ENCODE data around the gene ADAMTS12. TPM values are rescaled to one million over a fixed set of nuclear protein-coding genes. Genes with fewer than 3 reads are reported as not detected.

Gene ADAMTS12
- polyA plus RNA-seq, 1 donor from 2014 or later = 0.07 TPM

DNA sequence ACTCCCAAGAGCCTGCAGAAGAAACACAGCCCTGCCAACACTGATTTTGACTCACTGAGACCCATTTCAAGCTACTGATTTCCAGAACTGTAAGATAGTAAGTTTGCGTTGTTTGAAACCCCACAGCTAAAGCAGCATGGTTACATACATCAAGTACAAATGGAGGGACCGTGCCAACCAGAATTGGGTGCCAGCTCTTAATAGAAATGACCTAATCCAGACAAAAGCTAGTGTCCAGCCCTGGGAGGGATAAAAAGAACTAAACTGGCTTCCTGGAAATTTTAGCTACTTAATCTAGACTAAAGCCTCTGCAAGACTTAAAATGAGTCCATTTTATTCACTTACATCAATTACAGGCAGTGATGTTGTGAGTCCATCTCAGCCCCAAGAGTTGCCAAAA is 122.6 kb downstream of the ADAMTS12 start:
- no peak overlapping the region for H3K9ac ChIP-seq (ENCODE audit: low read length)
- H3K9me2 ChIP-seq (ENCODE audit: insufficient read depth, low read length) = no peaks in the 10 kb centered on the region
- H3F3A ChIP-seq (ENCODE audit: insufficient read depth, low read length, poor library complexity, severe bottlenecking) = no peaks in the 10 kb centered on the region
- TF ChIP-seq SMC3 (conservative IDR thresholded peaks at IDR 0.05; ENCODE audit: poor library complexity) (no peak), POLR2AphosphoS5 (IDR thresholded peaks at IDR 0.05) (no peak), RAD21 (conservative IDR thresholded peaks at IDR 0.05) (no peak), TAF1 (IDR thresholded peaks at IDR 0.05; ENCODE audit: low read depth) (no peak), EP300 (conservative IDR thresholded peaks at IDR 0.05; ENCODE audit: poor library complexity, severe bottlenecking) (no peak), REST (IDR thresholded peaks at IDR 0.05; ENCODE audit: borderline replicate concordance) (no peak), CTCF (IDR thresholded peaks at IDR 0.05; ENCODE audit: poor library complexity, severe bottlenecking) (no peak), MXI1 (conservative IDR thresholded peaks at IDR 0.05; ENCODE audit: poor library complexity, severe bottlenecking) (no peak), EZH2 (IDR thresholded peaks at IDR 0.05; ENCODE audit: borderline replicate concordance, insufficient read depth, low read length, poor library complexity, severe bottlenecking) (no peak)
- no peak overlapping the region for H2AFZ ChIP-seq (ENCODE audit: low read depth, low read length)
- no peak overlapping the region for H3K4me3 ChIP-seq (ENCODE audit: low read length)
- H3K27me3 ChIP-seq (ENCODE audit: insufficient read depth, low read depth, low read length) = no peaks in the 10 kb centered on the region
- H3K9me3 ChIP-seq (ENCODE audit: low read length) = no peaks in the 10 kb centered on the region
- no peaks in the 10 kb centered on the region for H4K20me1 ChIP-seq (ENCODE audit: insufficient read depth)
- H3K4me2 ChIP-seq (ENCODE audit: low read length) = no peak overlapping the region
- no peaks in the 10 kb centered on the region for H3K79me2 ChIP-seq (replicated peaks; ENCODE audit: insufficient read depth, low read length)
- no peak overlapping the region for H3K27ac ChIP-seq (ENCODE audit: low read length)
- H3K36me3 ChIP-seq (ENCODE audit: insufficient read depth, low read length) = no peaks in the 10 kb centered on the region

DNA sequence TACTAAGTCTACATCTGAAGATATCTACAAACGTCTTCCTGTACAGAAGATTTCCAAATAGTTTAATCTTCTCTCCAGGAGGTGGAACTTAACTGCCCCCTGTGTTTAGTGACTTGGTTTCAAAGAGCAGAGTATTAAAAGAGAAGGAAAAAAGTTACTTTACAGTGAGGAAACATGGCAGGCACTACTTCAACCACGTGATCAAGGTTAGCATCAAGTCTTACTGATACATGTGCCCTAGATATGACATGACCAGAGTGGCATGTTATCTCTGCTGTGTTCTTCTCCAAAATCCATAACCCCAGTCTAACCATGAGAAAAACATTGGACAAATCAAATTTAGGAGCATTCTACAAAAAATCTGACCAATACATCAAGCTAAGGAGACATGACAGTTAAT is 125.8 kb downstream of the ADAMTS12 start:
- Histone ChIP-seq H3K4me3 (ENCODE audit: low read length) (no peak overlapping the region), H3K4me2 (ENCODE audit: low read length) (no peak overlapping the region), H4K20me1 (ENCODE audit: insufficient read depth) (no peaks in the 10 kb centered on the region), H3F3A (ENCODE audit: insufficient read depth, low read length, poor library complexity, severe bottlenecking) (no peaks in the 10 kb centered on the region), H3K36me3 (ENCODE audit: insufficient read depth, low read length) (no peaks in the 10 kb centered on the region), H3K79me2 (replicated peaks; ENCODE audit: insufficient read depth, low read length) (no peaks in the 10 kb centered on the region), H3K27me3 (ENCODE audit: insufficient read depth, low read depth, low read length) (no peaks in the 10 kb centered on the region), H2AFZ (ENCODE audit: low read depth, low read length) (no peak overlapping the region), H3K9ac (ENCODE audit: low read length) (no peak overlapping the region), H3K9me3 (ENCODE audit: low read length) (no peaks in the 10 kb centered on the region), H3K27ac (ENCODE audit: low read length) (no peak overlapping the region), H3K9me2 (ENCODE audit: insufficient read depth, low read length) (no peaks in the 10 kb centered on the region)
- TF ChIP-seq MXI1 (conservative IDR thresholded peaks at IDR 0.05; ENCODE audit: poor library complexity, severe bottlenecking) (no peak), CTCF (IDR thresholded peaks at IDR 0.05; ENCODE audit: poor library complexity, severe bottlenecking) (no peak), REST (IDR thresholded peaks at IDR 0.05; ENCODE audit: borderline replicate concordance) (no peak), RAD21 (conservative IDR thresholded peaks at IDR 0.05) (no peak), TAF1 (IDR thresholded peaks at IDR 0.05; ENCODE audit: low read depth) (no peak), EZH2 (IDR thresholded peaks at IDR 0.05; ENCODE audit: borderline replicate concordance, insufficient read depth, low read length, poor library complexity, severe bottlenecking) (no peak), EP300 (conservative IDR thresholded peaks at IDR 0.05; ENCODE audit: poor library complexity, severe bottlenecking) (no peak), POLR2AphosphoS5 (IDR thresholded peaks at IDR 0.05) (no peak), SMC3 (conservative IDR thresholded peaks at IDR 0.05; ENCODE audit: poor library complexity) (no peak)

Measured in neural cell (in vitro differentiated cells).